CD4-positive, alpha-beta T cell (primary cell): ENCODE data around the gene ELMO2. TPM values are rescaled to one million over a fixed set of nuclear protein-coding genes. Genes with fewer than 3 reads are reported as not detected.

Experiments used
- ATAC-seq: fragments of 200-7000 bp; cut with Tn5 transposase; one replicate; pipeline ENCODE4 v1.10.0; 2022; ENCODE audit warnings: mild to moderate bottlenecking; ENCODE audit not compliant: poor library complexity
- CTCF ChIA-PET: fragments of 350-600 bp; sonication (Branson Sonifier 250); formaldehyde crosslinking; loops from one replicate; lab custom pipeline; 2021; ENCODE audit warnings: antibody characterized with exemption, inconsistent platforms; lab: Charles Lee
- POLR2A ChIA-PET: fragments of 350-600 bp; sonication (Branson Sonifier 250); formaldehyde crosslinking; loops from one replicate; lab custom pipeline; 2021; ENCODE audit warnings: antibody characterized with exemption, inconsistent platforms; lab: Charles Lee
- DNase-seq, 14 experiments: peaks; one replicate each; pipeline ENCODE4 v3.0.0-alpha.2; 2013 to 2020; ENCODE audit warnings: mixed read lengths in 2 of 14
- H3K27ac ChIP-seq, 2 donors: one replicate each; pipeline versions ENCODE4 v1.5.1 to v1.7.0; 2013; ENCODE audit warnings: low read length in 2 of 2, low read depth in 1 of 2, mild to moderate bottlenecking in 1 of 2
- H3K27me3 ChIP-seq, 2 experiments: 1 replicate in 1 of 2; 2 replicates in 1 of 2; pipeline versions ENCODE4 v1.6.1 to v1.7.0; 2013; ENCODE audit warnings: low read length in 2 of 2, control low read depth in 1 of 2, mild to moderate bottlenecking in 1 of 2, moderate library complexity in 1 of 2; ENCODE audit not compliant: insufficient read depth in 2 of 2, control insufficient read depth in 1 of 2
- H3K36me3 ChIP-seq: one replicate; pipeline ENCODE4 v1.6.1; 2013; ENCODE audit warnings: low read length, control low read depth; ENCODE audit not compliant: insufficient read depth
- H3K4me1 ChIP-seq: one replicate; pipeline ENCODE4 v1.6.1; 2013; ENCODE audit warnings: low read length, control low read depth; ENCODE audit not compliant: insufficient read depth
- H3K4me3 ChIP-seq: one replicate; pipeline ENCODE4 v1.5.1; 2013; ENCODE audit warnings: mild to moderate bottlenecking, low read length, moderate library complexity
- H3K9me3 ChIP-seq, 2 experiments: 1 replicate in 1 of 2; 2 replicates in 1 of 2; pipeline versions ENCODE4 v1.6.1 to v1.7.0; 2013; ENCODE audit warnings: low read length in 2 of 2, mild to moderate bottlenecking in 2 of 2, control low read depth in 1 of 2, moderate library complexity in 1 of 2; ENCODE audit not compliant: control insufficient read depth in 1 of 2, insufficient read depth in 1 of 2
- H3K27ac Mint-ChIP-seq: one replicate; pipeline ENCODE4 v1.8.0; 2020; ENCODE audit warnings: mixed read lengths
- H3K27me3 Mint-ChIP-seq: one replicate; pipeline ENCODE4 v1.8.0; 2021; ENCODE audit warnings: mixed read lengths
- H3K36me3 Mint-ChIP-seq: one replicate; pipeline ENCODE4 v1.8.0; 2021; ENCODE audit warnings: low read depth, mixed read lengths
- H3K4me1 Mint-ChIP-seq: one replicate; pipeline ENCODE4 v1.8.0; 2021; ENCODE audit warnings: low read depth, mixed read lengths
- H3K4me3 Mint-ChIP-seq: one replicate; pipeline ENCODE4 v1.8.0; 2020; ENCODE audit warnings: mild to moderate bottlenecking, mixed read lengths
- H3K9me3 Mint-ChIP-seq: one replicate; pipeline ENCODE4 v1.8.0; 2020; ENCODE audit warnings: mixed read lengths
- intact Hi-C, 2 experiments: fragments of 100-400 bp; cut with DNase I in 1 of 2; cut with micrococcal nuclease in 1 of 2; formaldehyde crosslinking; loops; one replicate each; pipeline versions ENCODE4 v1.15.1 to v1.9.0; 2023 to 2025; cut with DNase I, micrococcal nuclease
- total RNA-seq, 174 experiments: library from RNA in 2 of 174; stranded (reverse) in 2 of 174; gene quantifications; one replicate each; pipeline ENCODE4 v1.2.3 and lab custom pipeline; 2021 to 2026
- TF ChIP-seq, protein P1 (sequence below): fragments of 200-600 bp; IDR thresholded peaks from one replicate; pipeline ENCODE4 v1.8.0; 2022; ENCODE audit warnings: antibody characterized with exemption, mild to moderate bottlenecking

Gene ELMO2
- total RNA-seq, 2 experiments from 2014 or later = 85.6 TPM

DNA sequence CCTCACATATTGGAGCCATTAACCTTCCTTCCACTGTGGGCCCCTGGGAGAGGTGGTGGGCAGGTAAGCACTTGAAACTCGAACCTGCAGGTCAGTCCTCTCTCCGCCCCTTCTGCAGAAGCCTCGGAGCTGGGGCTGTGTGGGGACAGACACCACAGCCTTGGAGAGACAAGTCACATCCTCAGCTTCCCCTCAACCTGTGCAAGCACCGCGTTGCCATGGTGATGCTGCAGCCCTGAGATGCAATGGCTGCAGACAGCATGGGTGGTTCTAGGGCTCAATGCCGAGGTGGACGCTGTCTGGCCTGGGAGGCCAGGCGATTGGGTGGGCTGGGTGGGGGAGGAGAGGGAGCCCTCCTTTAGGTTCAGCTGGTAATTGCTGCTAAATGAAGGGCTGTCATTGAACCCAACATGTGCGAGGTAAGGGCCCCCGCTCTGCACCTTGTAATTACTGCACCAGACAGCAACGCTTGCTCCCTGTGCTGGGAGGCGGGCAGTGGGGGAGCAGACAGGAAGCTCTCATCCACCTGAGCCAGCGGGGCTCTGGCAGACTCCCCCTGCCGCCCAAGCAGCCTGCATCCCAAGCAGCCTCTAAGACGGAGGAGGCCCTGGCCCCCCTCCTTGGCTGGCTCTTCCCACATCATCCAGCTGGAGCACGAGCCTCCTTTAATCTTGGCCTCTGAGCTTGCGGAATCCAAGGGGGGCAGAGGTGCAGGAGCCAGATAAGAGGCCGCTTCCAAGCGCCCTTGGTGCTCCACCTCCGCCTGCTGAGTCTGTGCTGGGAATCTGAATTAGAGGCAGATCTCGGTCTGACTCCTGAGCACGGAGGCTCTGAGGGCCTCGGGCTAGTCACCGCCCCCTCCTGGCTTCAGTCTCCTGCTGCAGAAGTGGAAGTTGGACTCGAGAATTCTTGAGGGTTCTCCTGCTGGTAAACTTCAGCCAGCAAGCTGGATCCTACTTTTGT, 58.3 kb downstream of the ELMO2 start:
- TF ChIP-seq, protein P1, sequence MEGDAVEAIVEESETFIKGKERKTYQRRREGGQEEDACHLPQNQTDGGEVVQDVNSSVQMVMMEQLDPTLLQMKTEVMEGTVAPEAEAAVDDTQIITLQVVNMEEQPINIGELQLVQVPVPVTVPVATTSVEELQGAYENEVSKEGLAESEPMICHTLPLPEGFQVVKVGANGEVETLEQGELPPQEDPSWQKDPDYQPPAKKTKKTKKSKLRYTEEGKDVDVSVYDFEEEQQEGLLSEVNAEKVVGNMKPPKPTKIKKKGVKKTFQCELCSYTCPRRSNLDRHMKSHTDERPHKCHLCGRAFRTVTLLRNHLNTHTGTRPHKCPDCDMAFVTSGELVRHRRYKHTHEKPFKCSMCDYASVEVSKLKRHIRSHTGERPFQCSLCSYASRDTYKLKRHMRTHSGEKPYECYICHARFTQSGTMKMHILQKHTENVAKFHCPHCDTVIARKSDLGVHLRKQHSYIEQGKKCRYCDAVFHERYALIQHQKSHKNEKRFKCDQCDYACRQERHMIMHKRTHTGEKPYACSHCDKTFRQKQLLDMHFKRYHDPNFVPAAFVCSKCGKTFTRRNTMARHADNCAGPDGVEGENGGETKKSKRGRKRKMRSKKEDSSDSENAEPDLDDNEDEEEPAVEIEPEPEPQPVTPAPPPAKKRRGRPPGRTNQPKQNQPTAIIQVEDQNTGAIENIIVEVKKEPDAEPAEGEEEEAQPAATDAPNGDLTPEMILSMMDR = no peak
- ATAC-seq (no peak), DNase-seq (no peak)
- Mint-ChIP-seq H3K36me3 (peaks cover 47% of the 10 kb centered on the region), H3K4me1 (peaks cover 24% of the 10 kb centered on the region), H3K27ac (no peak overlapping the region), H3K4me3 (no peak overlapping the region), H3K27me3 (no peaks in the 10 kb centered on the region), H3K9me3 (no peaks in the 10 kb centered on the region)
- no peak overlapping the region for H3K4me3 ChIP-seq
- H3K4me1 ChIP-seq = peaks cover 21% of the 10 kb centered on the region
- no peak overlapping the region for H3K27ac ChIP-seq
- H3K27me3 ChIP-seq = no peaks in the 10 kb centered on the region
- ChIA-PET CTCF (interaction anchor here (0.6 to 2.3 kb wide), 10 partner anchors 11 to 378 kb away, joined by 3 to 20 read pairs (median 4); partner anchors contain the start of gene ELMO2), POLR2A (interaction anchor here (1.1 to 2.0 kb wide), 4 partner anchors 13 to 59 kb away, joined by 3 to 7 read pairs (median 6); partner anchors contain the start of gene ELMO2)
- H3K36me3 ChIP-seq = peaks cover 37% of the 10 kb centered on the region
- H3K9me3 ChIP-seq = no peaks in the 10 kb centered on the region
- intact Hi-C loops = loop anchor here (2.0 to 5.0 kb wide), 4 partner anchors 41 to 326 kb away; partner anchors contain the start of gene CDH22 (in 1 of the 2)

DNA sequence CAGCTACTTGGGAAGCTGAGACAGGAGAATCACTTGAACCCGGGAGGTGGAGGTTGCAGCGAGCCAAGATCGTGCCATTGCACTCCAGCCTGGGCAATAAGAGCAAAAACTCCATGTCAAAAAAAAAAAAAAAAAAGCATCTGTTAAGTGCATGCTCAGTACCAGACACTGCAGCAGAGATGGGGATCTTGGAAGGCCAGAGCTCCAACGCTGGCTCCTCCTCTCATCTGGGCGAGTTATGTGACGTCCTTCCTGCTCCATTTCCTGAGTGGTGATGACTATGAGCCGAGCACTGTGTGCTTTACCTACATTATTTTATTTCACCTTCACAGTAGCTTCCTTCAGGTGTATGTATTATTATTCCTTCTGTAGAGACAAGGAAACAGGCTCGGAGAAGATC, 59.6 kb downstream of the ELMO2 start:
- peaks cover 33% of the 10 kb centered on the region for H3K36me3 ChIP-seq
- H3K27ac ChIP-seq = no peak overlapping the region
- Mint-ChIP-seq H3K9me3 (no peaks in the 10 kb centered on the region), H3K27me3 (no peaks in the 10 kb centered on the region), H3K4me1 (peaks cover 30% of the 10 kb centered on the region), H3K4me3 (no peak overlapping the region), H3K27ac (peak overlapping the region; percentile 42), H3K36me3 (peaks cover 34% of the 10 kb centered on the region)
- TF ChIP-seq, protein P1 = no peak
- CTCF ChIA-PET = no interaction called here
- peaks cover 3 to 5% of the 10 kb centered on the region in 2 experiments for H3K27me3 ChIP-seq
- H3K9me3 ChIP-seq = no peaks in the 10 kb centered on the region
- peaks cover 31% of the 10 kb centered on the region for H3K4me1 ChIP-seq
- intact Hi-C loops = loop anchor here in 1 of 2 experiments (5.0 kb wide), 2 partner anchors 39 to 324 kb away; partner anchors contain the start of gene CDH22
- ATAC-seq = no peak
- POLR2A ChIA-PET = no interaction called here
- no peak overlapping the region for H3K4me3 ChIP-seq
- no peak for DNase-seq

DNA sequence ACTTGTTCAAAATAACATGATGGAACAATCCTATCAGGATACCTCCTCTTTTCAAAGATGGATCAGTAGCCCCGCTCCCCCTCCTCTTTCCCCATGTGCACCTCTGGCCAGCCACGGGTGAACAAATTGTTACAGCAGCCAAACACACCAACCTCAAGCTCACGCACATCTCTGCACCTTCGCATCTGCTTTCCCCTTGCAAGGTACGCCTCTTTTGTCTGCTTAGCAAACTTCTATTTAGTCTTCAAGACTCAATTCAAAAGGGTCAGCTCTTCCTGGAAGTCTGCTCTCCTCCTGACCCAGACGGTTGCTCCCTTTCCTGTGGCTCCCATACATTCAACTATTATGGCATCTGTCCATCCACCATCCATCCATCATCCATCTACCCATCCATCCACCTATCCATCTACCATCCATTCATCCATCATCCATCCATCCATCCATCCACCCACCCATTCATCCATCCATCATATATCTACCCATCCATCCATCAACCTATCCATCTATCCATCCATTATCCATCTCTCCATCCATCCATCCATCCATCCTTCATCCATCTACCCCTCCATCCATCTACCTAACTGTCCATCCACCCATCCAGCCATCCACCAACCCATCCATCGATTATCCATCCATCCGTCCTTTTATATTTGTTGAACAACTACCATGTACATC, 61.8 kb downstream of the ELMO2 start:
- DNase-seq = no peak
- H3K4me1 ChIP-seq = peaks cover 28% of the 10 kb centered on the region
- TF ChIP-seq, protein P1 = no peak
- Mint-ChIP-seq H3K4me3 (no peak overlapping the region), H3K36me3 (peaks cover 21% of the 10 kb centered on the region), H3K9me3 (no peaks in the 10 kb centered on the region), H3K4me1 (peaks cover 30% of the 10 kb centered on the region), H3K27ac (no peak overlapping the region), H3K27me3 (peaks cover 9% of the 10 kb centered on the region)
- H3K27me3 ChIP-seq = peaks cover 5 to 12% of the 10 kb centered on the region in 2 experiments
- no peak overlapping the region for H3K27ac ChIP-seq
- no peak overlapping the region for H3K4me3 ChIP-seq
- ChIA-PET CTCF (no interaction called here), POLR2A (interaction anchor here (1.9 to 2.6 kb wide), 3 partner anchors 13 to 62 kb away, joined by 5 to 14 read pairs (median 5); partner anchors contain the start of gene ELMO2)
- peaks cover 11% of the 10 kb centered on the region for H3K36me3 ChIP-seq
- ATAC-seq = no peak
- intact Hi-C loops = loop anchor here in 1 of 2 experiments (5.0 kb wide), 2 partner anchors 37 to 322 kb away; partner anchors contain the start of gene CDH22
- H3K9me3 ChIP-seq = no peaks in the 10 kb centered on the region
